ENCODE results near the gene IGF2R. TPM values are rescaled to one million over a fixed set of nuclear protein-coding genes. Genes with fewer than 3 reads are reported as not detected.

The IGF2R gene
- total and polyA plus RNA-seq, 2 of the 13 experiments (the other 11 are each of a cell fraction or from before 2014, with no cell fraction given), result 38.3 to 70.0 TPM

GRCh38 chr6:160030103-160030502 lies 61.2 kb downstream of the IGF2R start:
- H3K36me3 ChIP-seq (replicated peaks in 1 of 2; ENCODE audit: control insufficient read depth in 1 of 2, insufficient read depth in 2 of 2, low read length in 2 of 2), result peaks cover 51 to 91% of the 10 kb centered on the region in 2 experiments
- TF ChIP-seq KLF16 (CRISPR knock-in tag; IDR thresholded peaks at IDR 0.05) (no peak), HOXA7 (CRISPR knock-in tag; IDR thresholded peaks at IDR 0.05) (no peak), SP140L (CRISPR knock-in tag; IDR thresholded peaks at IDR 0.05; ENCODE audit: borderline replicate concordance) (no peak), ZFP90 (CRISPR knock-in tag; IDR thresholded peaks at IDR 0.05; ENCODE audit: borderline replicate concordance) (no peak), SP2 (CRISPR knock-in tag; IDR thresholded peaks at IDR 0.05) (no peak), DPF2 (CRISPR knock-in tag; IDR thresholded peaks at IDR 0.05; ENCODE audit: borderline replicate concordance, low read depth) (no peak), ZNF597 (CRISPR knock-in tag; IDR thresholded peaks at IDR 0.05) (no peak), HMG20B (CRISPR knock-in tag; conservative IDR thresholded peaks at IDR 0.05) (no peak), ZNF598 (CRISPR knock-in tag; IDR thresholded peaks at IDR 0.05; ENCODE audit: borderline replicate concordance) (no peak), ZNF546 (CRISPR knock-in tag; conservative IDR thresholded peaks at IDR 0.05) (no peak), ZNF260 (CRISPR knock-in tag; IDR thresholded peaks at IDR 0.05; ENCODE audit: borderline replicate concordance, low read depth) (no peak), ZC3H13 (CRISPR knock-in tag; IDR thresholded peaks at IDR 0.05) (no peak), ZSCAN31 (CRISPR knock-in tag; IDR thresholded peaks at IDR 0.05; ENCODE audit: low read depth) (no peak)
- no peaks in the 10 kb centered on the region for H4K20me1 ChIP-seq (ENCODE audit: insufficient read depth, low read length)
- ATAC-seq, result peak; percentile 24; the same call in 1 of the 3 replicates
- no peak for DNase-seq (ENCODE audit: low spot score)
- H3K4me3 ChIP-seq (replicated peaks in 1 of 3; ENCODE audit: insufficient read depth in 1 of 3, low read depth in 2 of 3, low read length in 3 of 3), result no peak overlapping the region
- H2AFZ ChIP-seq (ENCODE audit: low read length), result no peak overlapping the region
- no peaks in the 10 kb centered on the region for H3K9me3 ChIP-seq (ENCODE audit: low read length)
- in situ Hi-C loops (cut with HindIII; ENCODE audit: extremely low pct_ligation_motif_present, low pct_unique_long_range_greater_than_20kb), result no loop called here
- H3K79me2 ChIP-seq (ENCODE audit: insufficient read depth, low read length), result no peaks in the 10 kb centered on the region
- no TSS peak for BruUV-seq (replicated peaks)
- POLR2A ChIA-PET, result no interaction called here
- no peak overlapping the region for H3K4me2 ChIP-seq (ENCODE audit: low read depth, low read length)
- no peaks in the 10 kb centered on the region for H3K4me1 ChIP-seq (ENCODE audit: insufficient read depth, low read length)
- intact Hi-C loops (cut with micrococcal nuclease; ENCODE audit: unreplicated experiment), result no loop called here
- no peak overlapping the region for H3K27ac ChIP-seq (ENCODE audit: extremely low read length, insufficient read depth, low read length)
- no peak overlapping the region for H3K9ac ChIP-seq (ENCODE audit: insufficient read depth, low read depth, low read length)
- 96% methylated on average over 5 of the region's 5 CpGs for WGBS (ENCODE audit: low lambda C conversion rate)
- no peaks in the 10 kb centered on the region for H3K27me3 ChIP-seq (ENCODE audit: control insufficient read depth in 1 of 2, insufficient read depth in 2 of 2, low read length in 2 of 2)
- CTCF ChIA-PET (ENCODE audit: low intra/inter-chr PET ratio, low total read pairs), result no interaction called here
- no peak for FAIRE-seq

Measured in HepG2 (cell line).